Mononuclear cell (primary cell): ENCODE measurements around the gene UGT1A7. TPM values are rescaled to one million over a fixed set of nuclear protein-coding genes. Genes with fewer than 3 reads are reported as not detected.

ENCODE experiments used
- H3K27me3 ChIP-seq: 2 replicates; pipeline ENCODE4 v1.6.0; 2011; ENCODE audit warnings: low read length, control low read depth; ENCODE audit not compliant: insufficient read depth
- H3K4me1 ChIP-seq: 2 replicates; pipeline ENCODE4 v1.5.1; 2011; ENCODE audit warnings: mild to moderate bottlenecking, low read length, control low read depth; ENCODE audit not compliant: insufficient read depth
- H3K4me3 ChIP-seq: 2 replicates; pipeline ENCODE4 v1.5.1; 2011; ENCODE audit warnings: mild to moderate bottlenecking, low read length, moderate library complexity
- H3K9me3 ChIP-seq: 2 replicates; pipeline ENCODE4 v1.5.1; 2011; ENCODE audit warnings: low read depth, mild to moderate bottlenecking, control low read depth, low read length
- total RNA-seq: library from RNA; depleted of rRNA; stranded (reverse); fragments of >200 nt; gene quantifications from one replicate; pipeline ENCODE4 v1.2.3, GENCODE V29; 2012

Gene UGT1A7
- total RNA-seq, 1 donor, result not detected

GRCh38 chr2:233756429-233757081 lies 74.9 kb downstream of the UGT1A7 start:
- no peaks in the 10 kb centered on the region for H3K27me3 ChIP-seq
- no peak overlapping the region for H3K4me3 ChIP-seq
- no peaks in the 10 kb centered on the region for H3K9me3 ChIP-seq
- H3K4me1 ChIP-seq, result no peaks in the 10 kb centered on the region

- Histone ChIP-seq H3K27me3 (no peaks in the 10 kb centered on the region), H3K4me3 (no peak overlapping the region), H3K9me3 (no peaks in the 10 kb centered on the region), H3K4me1 (no peaks in the 10 kb centered on the region)
Measured at GRCh38 chr2:233758141-233758540, 76.4 kb downstream of the UGT1A7 start.

- H3K4me1 ChIP-seq, result no peaks in the 10 kb centered on the region
- no peaks in the 10 kb centered on the region for H3K27me3 ChIP-seq
- H3K9me3 ChIP-seq, result no peaks in the 10 kb centered on the region
- no peak overlapping the region for H3K4me3 ChIP-seq
Measured at GRCh38 chr2:233758849-233759248, 77.1 kb downstream of the UGT1A7 start.

DNA sequence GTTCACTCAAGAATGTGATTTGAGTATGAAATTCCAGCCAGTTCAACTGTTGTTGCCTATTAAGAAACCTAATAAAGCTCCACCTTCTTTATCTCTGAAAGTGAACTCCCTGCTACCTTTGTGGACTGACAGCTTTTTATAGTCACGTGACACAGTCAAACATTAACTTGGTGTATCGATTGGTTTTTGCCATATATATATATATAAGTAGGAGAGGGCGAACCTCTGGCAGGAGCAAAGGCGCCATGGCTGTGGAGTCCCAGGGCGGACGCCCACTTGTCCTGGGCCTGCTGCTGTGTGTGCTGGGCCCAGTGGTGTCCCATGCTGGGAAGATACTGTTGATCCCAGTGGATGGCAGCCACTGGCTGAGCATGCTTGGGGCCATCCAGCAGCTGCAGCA lies 78.3 kb downstream of the UGT1A7 start, which contains the start of gene UGT1A1:
Gene UGT1A1, plus strand, starts transcription at position 228 of the 400 bp plus-strand sequence. Its CDS starts 18 bp downstream, at position 246.
- H3K4me1 ChIP-seq, result no peaks in the 10 kb centered on the region

GRCh38 chr2:233761040-233761769 lies 79.5 kb downstream of the UGT1A7 start:
- Histone ChIP-seq H3K4me3 (no peak overlapping the region), H3K4me1 (no peaks in the 10 kb centered on the region), H3K9me3 (no peaks in the 10 kb centered on the region), H3K27me3 (no peaks in the 10 kb centered on the region)

More for the DNA sequence above, 78.3 kb downstream of the UGT1A7 start, which contains the start of gene UGT1A1:
- Histone ChIP-seq H3K9me3 (no peaks in the 10 kb centered on the region), H3K27me3 (no peaks in the 10 kb centered on the region), H3K4me3 (no peak within 1 kb of the TSS)

- Histone ChIP-seq H3K9me3 (no peaks in the 10 kb centered on the region), H3K4me1 (no peaks in the 10 kb centered on the region), H3K27me3 (peaks cover 2% of the 10 kb centered on the region), H3K4me3 (no peak overlapping the region)
Measured at GRCh38 chr2:233764264-233764663, 82.6 kb downstream of the UGT1A7 start.

DNA sequence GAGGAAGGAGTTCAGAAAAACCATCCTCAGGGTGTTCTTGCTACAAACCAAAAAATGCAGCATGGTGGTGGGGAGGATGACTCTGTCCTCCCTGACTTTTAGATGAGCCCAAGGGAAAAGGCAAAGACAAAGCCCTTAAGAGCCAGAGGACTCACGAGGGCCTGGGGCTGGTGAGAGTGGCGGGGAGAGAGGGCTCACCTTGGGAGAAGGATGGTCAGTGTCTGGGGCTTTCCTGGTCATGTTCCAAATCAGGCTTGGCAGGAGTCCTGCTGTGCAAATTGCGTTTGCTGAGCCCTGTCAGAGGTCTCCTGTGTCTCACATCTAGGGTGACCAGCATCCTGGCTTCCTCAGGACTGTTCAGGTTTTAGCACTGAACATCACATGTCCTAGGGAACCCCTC lies 83.1 kb downstream of the UGT1A7 start:
- Histone ChIP-seq H3K4me3 (no peak overlapping the region), H3K4me1 (no peaks in the 10 kb centered on the region), H3K27me3 (peaks cover 2% of the 10 kb centered on the region), H3K9me3 (no peaks in the 10 kb centered on the region)

DNA sequence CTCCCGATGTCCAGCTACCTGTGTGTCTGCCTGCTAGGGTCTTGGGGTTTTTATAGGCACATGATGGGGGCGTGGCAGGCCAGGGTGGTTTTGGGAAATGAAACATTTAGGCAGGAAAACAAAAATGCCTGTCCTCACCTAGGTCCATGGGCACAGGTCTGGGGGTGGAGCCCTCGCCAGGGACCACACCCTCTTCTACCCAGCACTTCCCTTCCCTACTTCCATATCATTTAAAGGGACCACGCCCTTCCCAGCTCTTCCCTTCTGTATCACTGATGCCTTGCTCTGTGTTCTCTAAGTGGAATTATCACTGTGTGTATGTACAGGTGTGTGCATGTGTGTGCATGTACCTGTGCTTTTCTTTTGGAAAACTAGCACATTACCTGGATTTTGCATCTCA lies 84.7 kb downstream of the UGT1A7 start:
- Histone ChIP-seq H3K4me3 (no peak overlapping the region), H3K9me3 (no peaks in the 10 kb centered on the region), H3K27me3 (peaks cover 2% of the 10 kb centered on the region), H3K4me1 (no peaks in the 10 kb centered on the region)

DNA sequence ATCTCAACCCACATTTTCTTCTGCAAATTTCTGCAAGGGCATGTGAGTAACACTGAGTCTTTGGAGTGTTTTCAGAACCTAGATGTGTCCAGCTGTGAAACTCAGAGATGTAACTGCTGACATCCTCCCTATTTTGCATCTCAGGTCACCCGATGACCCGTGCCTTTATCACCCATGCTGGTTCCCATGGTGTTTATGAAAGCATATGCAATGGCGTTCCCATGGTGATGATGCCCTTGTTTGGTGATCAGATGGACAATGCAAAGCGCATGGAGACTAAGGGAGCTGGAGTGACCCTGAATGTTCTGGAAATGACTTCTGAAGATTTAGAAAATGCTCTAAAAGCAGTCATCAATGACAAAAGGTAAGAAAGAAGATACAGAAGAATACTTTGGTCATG lies 86.4 kb downstream of the UGT1A7 start:
- H3K4me3 ChIP-seq, result no peak overlapping the region
- peaks cover 2% of the 10 kb centered on the region for H3K27me3 ChIP-seq
- H3K9me3 ChIP-seq, result no peaks in the 10 kb centered on the region
- no peaks in the 10 kb centered on the region for H3K4me1 ChIP-seq

- H3K4me1 ChIP-seq, result no peaks in the 10 kb centered on the region
- no peak overlapping the region for H3K4me3 ChIP-seq
- no peaks in the 10 kb centered on the region for H3K9me3 ChIP-seq
- H3K27me3 ChIP-seq, result peaks cover 2% of the 10 kb centered on the region
Measured at GRCh38 chr2:233769260-233769659, 87.6 kb downstream of the UGT1A7 start.

- Histone ChIP-seq H3K9me3 (no peaks in the 10 kb centered on the region), H3K4me1 (no peaks in the 10 kb centered on the region), H3K27me3 (peaks cover 2% of the 10 kb centered on the region), H3K4me3 (no peak overlapping the region)
Measured at GRCh38 chr2:233772153-233772552, 90.5 kb downstream of the UGT1A7 start.

DNA sequence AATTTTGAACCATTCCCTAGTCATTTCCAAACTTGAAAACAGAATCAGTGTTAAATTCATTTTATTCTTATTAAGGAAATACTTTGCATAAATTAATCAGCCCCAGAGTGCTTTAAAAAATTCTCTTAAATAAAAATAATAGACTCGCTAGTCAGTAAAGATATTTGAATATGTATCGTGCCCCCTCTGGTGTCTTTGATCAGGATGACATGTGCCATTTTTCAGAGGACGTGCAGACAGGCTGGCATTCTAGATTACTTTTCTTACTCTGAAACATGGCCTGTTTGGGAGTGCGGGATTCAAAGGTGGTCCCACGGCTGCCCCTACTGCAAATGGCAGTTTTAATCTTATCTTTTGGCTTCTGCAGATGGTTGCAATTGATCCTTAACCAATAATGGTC lies 90.9 kb downstream of the UGT1A7 start:
- peaks cover 2% of the 10 kb centered on the region for H3K27me3 ChIP-seq
- H3K9me3 ChIP-seq, result no peaks in the 10 kb centered on the region
- no peaks in the 10 kb centered on the region for H3K4me1 ChIP-seq
- no peak overlapping the region for H3K4me3 ChIP-seq

- Histone ChIP-seq H3K4me3 (no peak overlapping the region), H3K9me3 (no peaks in the 10 kb centered on the region), H3K4me1 (no peaks in the 10 kb centered on the region), H3K27me3 (no peaks in the 10 kb centered on the region)
Measured at GRCh38 chr2:233773854-233774253, 92.2 kb downstream of the UGT1A7 start.

GRCh38 chr2:233775414-233775813 lies 93.7 kb downstream of the UGT1A7 start:
- no peaks in the 10 kb centered on the region for H3K4me1 ChIP-seq
- H3K9me3 ChIP-seq, result no peaks in the 10 kb centered on the region
- no peak overlapping the region for H3K4me3 ChIP-seq
- H3K27me3 ChIP-seq, result no peaks in the 10 kb centered on the region

DNA sequence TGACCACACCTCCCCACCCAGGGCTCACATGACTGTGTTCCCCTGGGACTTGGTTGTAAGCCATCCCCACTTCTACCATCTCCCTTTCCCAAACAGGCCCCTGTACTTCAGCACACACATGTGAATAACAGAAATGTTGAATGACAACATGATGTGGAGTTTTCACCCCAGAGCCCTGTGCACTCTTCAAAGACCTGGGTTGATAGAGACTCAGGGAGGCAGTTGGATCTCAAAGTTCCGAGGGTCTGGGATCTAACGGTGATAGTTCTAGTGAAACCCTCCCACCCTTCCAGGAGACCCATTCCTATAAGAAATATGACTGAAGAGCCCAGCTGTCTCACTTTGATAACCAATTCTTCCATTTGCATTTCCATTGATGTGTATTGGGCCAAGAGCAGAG lies 96.3 kb downstream of the UGT1A7 start, which contains the start of gene MROH2A:
Gene MROH2A, plus strand, starts transcription at position 301 of the 400 bp plus-strand sequence. CDS start 1,029 bp downstream, outside the sequence.
- H3K4me3 ChIP-seq, result no peak within 1 kb of the TSS
- no peaks in the 10 kb centered on the region for H3K27me3 ChIP-seq
- no peaks in the 10 kb centered on the region for H3K4me1 ChIP-seq
- no peaks in the 10 kb centered on the region for H3K9me3 ChIP-seq
